H1 (cell line): ENCODE results near the gene SCFD1.

Source experiments
- CTCF ChIP-seq, 3 experiments: IDR thresholded peaks; 1 replicate in 2 of 3; 2 replicates in 1 of 3; pipeline versions ENCODE4 v1.5.1 to v1.6.1; 2011; ENCODE audit warnings: low read length in 3 of 3, mild to moderate bottlenecking in 3 of 3, inconsistent platforms in 2 of 3, low read depth in 1 of 3, moderate library complexity in 1 of 3; ENCODE audit not compliant: insufficient read depth in 1 of 3; ENCODE audit errors: control extremely low read depth in 1 of 3
- JUND ChIP-seq: IDR thresholded peaks from 2 replicates; pipeline ENCODE4 v1.6.1; 2011; ENCODE audit warnings: mild to moderate bottlenecking, improper control_type of control experiment, low read length

GRCh38 chr14:30573966-30574365, 48.2 kb upstream of the SCFD1 start:
- TF ChIP-seq JUND (no peak), CTCF (IDR thresholded peaks at IDR 0.05; ENCODE audit: control extremely low read depth in 1 of 3, insufficient read depth in 1 of 3, low read depth in 1 of 3, low read length in 3 of 3) (no peak)
